ENCODE data around the gene ABCC10. TPM values are rescaled to one million over a fixed set of nuclear protein-coding genes. Genes with fewer than 3 reads are reported as not detected.
"Not testable (repeated sequence)": the region's sequence is repeated elsewhere in the genome, so short reads cannot be mapped to it uniquely, and the experiment has no call there.

ABCC10 gene
- total RNA-seq, 1 experiment from 2014 or later = 31.8 TPM

GRCh38 chr6:43465948-43466347, 38.6 kb downstream of the ABCC10 start:
- Histone ChIP-seq H3K18ac (ENCODE audit: insufficient read length, low read depth, low read length) (no peak overlapping the region), H3K14ac (ENCODE audit: insufficient read depth, low read length) (no peak overlapping the region), H3K56ac (ENCODE audit: insufficient read length, low read depth, low read length) (no peak overlapping the region), H3T11ph (ENCODE audit: low read length) (no peak overlapping the region), H2BK15ac (ENCODE audit: low read depth, low read length) (no peak overlapping the region), H3K27ac (ENCODE audit: insufficient read length, low read depth, low read length) (no peak overlapping the region), H2BK120ac (ENCODE audit: low read depth, low read length, poor library complexity, severe bottlenecking) (no peak overlapping the region), H4K5ac (ENCODE audit: insufficient read length, low read depth, low read length) (no peak overlapping the region), H3K23ac (ENCODE audit: insufficient read length, low read depth, low read length) (no peak overlapping the region), H3K23me2 (ENCODE audit: insufficient read length, low read depth, low read length, poor library complexity, severe bottlenecking) (no peaks in the 10 kb centered on the region), H2BK12ac (ENCODE audit: insufficient read length, low read depth, low read length) (no peak overlapping the region), H3K9ac (ENCODE audit: extremely low read depth, insufficient read length, low read length) (no peak overlapping the region), H2AK5ac (ENCODE audit: insufficient read length, low read length) (no peak overlapping the region), H2AFZ (ENCODE audit: low read length) (no peak overlapping the region), H3K4me2 (ENCODE audit: insufficient read depth, insufficient read length, low read length) (no peak overlapping the region), H4K91ac (ENCODE audit: insufficient read length, low read depth, low read length) (no peak overlapping the region), H3K27me3 (ENCODE audit: insufficient read depth, low read length) (no peaks in the 10 kb centered on the region), H3K9me3 (ENCODE audit: control insufficient read depth, low read depth, low read length) (no peaks in the 10 kb centered on the region), H3K4me1 (ENCODE audit: insufficient read depth, low read length) (peaks cover 3% of the 10 kb centered on the region; the same call in 1 of the 2 replicates), H4K20me1 (ENCODE audit: control insufficient read depth, insufficient read depth, insufficient read length) (no peaks in the 10 kb centered on the region), H3K4ac (ENCODE audit: low read depth, low read length) (no peak overlapping the region), H2BK20ac (ENCODE audit: low read depth, low read length, poor library complexity, severe bottlenecking) (no peak overlapping the region), H2BK5ac (ENCODE audit: insufficient read length, low read length) (no peak overlapping the region), H3K79me2 (ENCODE audit: insufficient read depth, low read length) (no peaks in the 10 kb centered on the region), H4K8ac (replicated peaks; ENCODE audit: insufficient read length, low read depth, low read length) (no peak overlapping the region), H3K79me1 (ENCODE audit: insufficient read depth, low read depth, low read length, poor library complexity, severe bottlenecking) (no peaks in the 10 kb centered on the region)
- no peak overlapping the region for H3K27ac Mint-ChIP-seq
- peaks cover 12 to 17% of the 10 kb centered on the region in 2 experiments for H3K4me1 Mint-ChIP-seq
- no CpG with 5 or more reads among the region's 2 CpGs for WGBS (ENCODE audit: extremely low coverage, insufficient read length, low lambda C conversion rate)
- no peak for DNase-seq
- no peaks in the 10 kb centered on the region for H3K9me3 Mint-ChIP-seq
- H3K4me3 Mint-ChIP-seq = no peak overlapping the region
- no peaks in the 10 kb centered on the region for H3K36me3 Mint-ChIP-seq (ENCODE audit: insufficient read depth in 1 of 3, low read depth in 3 of 3)
- TF ChIP-seq, protein P1, sequence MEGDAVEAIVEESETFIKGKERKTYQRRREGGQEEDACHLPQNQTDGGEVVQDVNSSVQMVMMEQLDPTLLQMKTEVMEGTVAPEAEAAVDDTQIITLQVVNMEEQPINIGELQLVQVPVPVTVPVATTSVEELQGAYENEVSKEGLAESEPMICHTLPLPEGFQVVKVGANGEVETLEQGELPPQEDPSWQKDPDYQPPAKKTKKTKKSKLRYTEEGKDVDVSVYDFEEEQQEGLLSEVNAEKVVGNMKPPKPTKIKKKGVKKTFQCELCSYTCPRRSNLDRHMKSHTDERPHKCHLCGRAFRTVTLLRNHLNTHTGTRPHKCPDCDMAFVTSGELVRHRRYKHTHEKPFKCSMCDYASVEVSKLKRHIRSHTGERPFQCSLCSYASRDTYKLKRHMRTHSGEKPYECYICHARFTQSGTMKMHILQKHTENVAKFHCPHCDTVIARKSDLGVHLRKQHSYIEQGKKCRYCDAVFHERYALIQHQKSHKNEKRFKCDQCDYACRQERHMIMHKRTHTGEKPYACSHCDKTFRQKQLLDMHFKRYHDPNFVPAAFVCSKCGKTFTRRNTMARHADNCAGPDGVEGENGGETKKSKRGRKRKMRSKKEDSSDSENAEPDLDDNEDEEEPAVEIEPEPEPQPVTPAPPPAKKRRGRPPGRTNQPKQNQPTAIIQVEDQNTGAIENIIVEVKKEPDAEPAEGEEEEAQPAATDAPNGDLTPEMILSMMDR (conservative IDR thresholded peaks at IDR 0.05) = no peak
- peaks cover 15% of the 10 kb centered on the region for H3K27me3 Mint-ChIP-seq (ENCODE audit: low read depth)

GRCh38 chr6:43467265-43467664, 39.9 kb downstream of the ABCC10 start:
- H4K20me1 ChIP-seq (ENCODE audit: control insufficient read depth, insufficient read depth, insufficient read length); H3K9ac ChIP-seq (ENCODE audit: extremely low read depth, insufficient read length, low read length); H3K4me3 Mint-ChIP-seq; H2BK120ac ChIP-seq (ENCODE audit: low read depth, low read length, poor library complexity, severe bottlenecking); H3T11ph ChIP-seq (ENCODE audit: low read length); H3K23me2 ChIP-seq (ENCODE audit: insufficient read length, low read depth, low read length, poor library complexity, severe bottlenecking); H3K18ac ChIP-seq (ENCODE audit: insufficient read length, low read depth, low read length); H3K14ac ChIP-seq (ENCODE audit: insufficient read depth, low read length); H3K27me3 ChIP-seq (ENCODE audit: insufficient read depth, low read length); H2BK20ac ChIP-seq (ENCODE audit: low read depth, low read length, poor library complexity, severe bottlenecking); H3K27ac Mint-ChIP-seq; H3K9me3 ChIP-seq (ENCODE audit: control insufficient read depth, low read depth, low read length); H3K36me3 Mint-ChIP-seq (ENCODE audit: insufficient read depth in 1 of 3, low read depth in 3 of 3); H2BK15ac ChIP-seq (ENCODE audit: low read depth, low read length); H2AFZ ChIP-seq (ENCODE audit: low read length); H4K8ac ChIP-seq (replicated peaks; ENCODE audit: insufficient read length, low read depth, low read length); H4K5ac ChIP-seq (ENCODE audit: insufficient read length, low read depth, low read length); H3K27ac ChIP-seq (ENCODE audit: insufficient read length, low read depth, low read length); H2BK12ac ChIP-seq (ENCODE audit: insufficient read length, low read depth, low read length); H3K56ac ChIP-seq (ENCODE audit: insufficient read length, low read depth, low read length); H3K23ac ChIP-seq (ENCODE audit: insufficient read length, low read depth, low read length); DNase-seq; H3K4ac ChIP-seq (ENCODE audit: low read depth, low read length); H3K4me2 ChIP-seq (ENCODE audit: insufficient read depth, insufficient read length, low read length); H4K91ac ChIP-seq (ENCODE audit: insufficient read length, low read depth, low read length); H2AK5ac ChIP-seq (ENCODE audit: insufficient read length, low read length); H3K79me1 ChIP-seq (ENCODE audit: insufficient read depth, low read depth, low read length, poor library complexity, severe bottlenecking); H3K9me3 Mint-ChIP-seq; H3K4me1 ChIP-seq (ENCODE audit: insufficient read depth, low read length); H3K79me2 ChIP-seq (ENCODE audit: insufficient read depth, low read length); H2BK5ac ChIP-seq (ENCODE audit: insufficient read length, low read length): not testable (repeated sequence)
- WGBS (ENCODE audit: extremely low coverage, insufficient read length, low lambda C conversion rate) = no CpG with 5 or more reads among the region's 5 CpGs
- Mint-ChIP-seq H3K27me3 (ENCODE audit: low read depth) (peaks cover 11% of the 10 kb centered on the region), H3K4me1 (peaks cover 12 to 17% of the 10 kb centered on the region in 2 experiments)
